C4-2B (cell line): Measurements from ENCODE around the gene ISL2.

Experiments
- H3K27ac ChIP-seq: fragments of 450-650 bp; 2 replicates; pipeline ENCODE4 v1.5.1; 2017
- ZFX ChIP-seq: fragments of 450-650 bp; IDR thresholded peaks from 2 replicates; pipeline ENCODE4 v1.6.1; 2017
- TF ChIP-seq, protein P1 (sequence below): fragments of 450-650 bp; conservative IDR thresholded peaks from 2 replicates; pipeline ENCODE4 v1.5.1; 2017; ENCODE audit warnings: mild to moderate bottlenecking

Gene ISL2

DNA sequence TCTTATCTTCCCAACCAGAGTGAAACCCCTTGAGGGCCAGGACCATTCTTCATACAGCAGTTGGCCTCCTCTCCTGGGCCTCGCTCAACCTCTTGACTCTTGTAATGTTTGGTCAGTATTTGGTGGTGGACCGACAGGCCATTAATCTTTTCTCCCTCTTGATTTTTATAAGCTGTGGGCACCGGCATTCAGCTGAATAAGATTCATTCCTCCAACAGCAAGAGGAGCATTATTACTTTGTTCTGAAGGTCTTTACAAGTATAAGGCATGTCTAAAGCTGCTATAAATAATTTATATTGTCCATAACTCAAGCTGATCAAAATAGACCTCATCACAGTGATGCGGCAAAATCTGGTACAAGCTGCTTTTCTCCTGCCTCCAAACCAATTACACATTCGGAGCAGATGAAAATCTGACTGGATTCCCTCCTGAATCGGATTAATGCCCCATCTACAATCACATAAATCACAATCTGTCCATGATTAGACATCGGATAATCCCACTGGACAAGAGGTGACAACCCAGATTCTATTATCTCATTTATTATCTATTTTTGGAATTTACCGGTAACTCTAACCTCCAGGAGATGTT is 8.4 kb upstream of the ISL2 start:
- TF ChIP-seq ZFX = no peak
- TF ChIP-seq, protein P1, sequence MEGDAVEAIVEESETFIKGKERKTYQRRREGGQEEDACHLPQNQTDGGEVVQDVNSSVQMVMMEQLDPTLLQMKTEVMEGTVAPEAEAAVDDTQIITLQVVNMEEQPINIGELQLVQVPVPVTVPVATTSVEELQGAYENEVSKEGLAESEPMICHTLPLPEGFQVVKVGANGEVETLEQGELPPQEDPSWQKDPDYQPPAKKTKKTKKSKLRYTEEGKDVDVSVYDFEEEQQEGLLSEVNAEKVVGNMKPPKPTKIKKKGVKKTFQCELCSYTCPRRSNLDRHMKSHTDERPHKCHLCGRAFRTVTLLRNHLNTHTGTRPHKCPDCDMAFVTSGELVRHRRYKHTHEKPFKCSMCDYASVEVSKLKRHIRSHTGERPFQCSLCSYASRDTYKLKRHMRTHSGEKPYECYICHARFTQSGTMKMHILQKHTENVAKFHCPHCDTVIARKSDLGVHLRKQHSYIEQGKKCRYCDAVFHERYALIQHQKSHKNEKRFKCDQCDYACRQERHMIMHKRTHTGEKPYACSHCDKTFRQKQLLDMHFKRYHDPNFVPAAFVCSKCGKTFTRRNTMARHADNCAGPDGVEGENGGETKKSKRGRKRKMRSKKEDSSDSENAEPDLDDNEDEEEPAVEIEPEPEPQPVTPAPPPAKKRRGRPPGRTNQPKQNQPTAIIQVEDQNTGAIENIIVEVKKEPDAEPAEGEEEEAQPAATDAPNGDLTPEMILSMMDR = no peak
- no peak overlapping the region for H3K27ac ChIP-seq

DNA sequence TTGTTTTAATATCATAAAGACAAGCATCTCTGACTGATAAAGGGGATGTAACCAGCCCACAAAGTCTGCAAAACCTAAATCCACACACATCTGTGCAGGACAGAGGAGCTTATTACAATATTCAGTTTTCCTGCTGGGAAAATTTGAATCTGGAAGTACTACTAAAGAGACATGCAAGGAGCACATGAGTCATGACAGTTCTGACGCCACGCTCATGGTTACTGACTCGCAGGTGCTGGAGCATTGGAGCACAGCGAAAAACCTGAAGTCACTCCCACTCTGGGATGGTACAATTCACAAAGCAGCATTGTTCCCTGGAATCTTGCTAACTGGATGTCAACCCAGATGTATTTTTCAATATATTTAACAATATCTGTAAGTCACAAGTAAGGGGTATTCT is 7.6 kb upstream of the ISL2 start:
- TF ChIP-seq, protein P1 = no peak
- no peak for TF ChIP-seq ZFX
- no peak overlapping the region for H3K27ac ChIP-seq

DNA sequence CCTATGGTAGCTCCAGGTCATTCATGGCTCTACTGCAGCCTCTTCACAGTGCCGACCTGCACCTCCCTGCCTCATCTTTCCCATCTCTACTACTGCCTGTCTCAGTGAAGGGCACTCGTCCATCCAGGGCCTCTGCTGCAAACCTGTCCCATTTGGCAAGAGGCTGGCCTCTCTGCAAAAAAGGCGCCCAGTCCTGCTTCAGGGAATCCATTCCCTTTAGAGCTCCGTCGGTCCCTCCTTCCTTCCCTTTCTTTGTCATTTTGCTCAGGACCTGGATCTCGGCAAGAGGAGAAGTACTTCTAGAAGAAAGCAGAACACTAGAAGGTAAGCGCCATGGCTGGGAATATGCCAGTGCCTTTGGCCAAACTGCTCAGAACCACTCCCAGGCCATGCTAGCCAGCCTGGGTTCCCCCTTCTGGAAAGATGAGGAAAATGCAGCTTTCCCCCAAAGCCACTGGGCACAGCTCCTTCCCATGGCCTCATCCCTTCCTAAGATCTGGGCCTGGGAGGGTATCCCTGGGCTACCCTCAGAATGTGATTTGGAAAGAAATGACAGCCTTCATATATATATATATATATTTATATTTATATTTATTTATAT is 6.4 kb upstream of the ISL2 start:
- no peak overlapping the region for H3K27ac ChIP-seq
- TF ChIP-seq ZFX = no peak
- TF ChIP-seq, protein P1 = peak; percentile 52; the same call in 1 of the 2 replicates

DNA sequence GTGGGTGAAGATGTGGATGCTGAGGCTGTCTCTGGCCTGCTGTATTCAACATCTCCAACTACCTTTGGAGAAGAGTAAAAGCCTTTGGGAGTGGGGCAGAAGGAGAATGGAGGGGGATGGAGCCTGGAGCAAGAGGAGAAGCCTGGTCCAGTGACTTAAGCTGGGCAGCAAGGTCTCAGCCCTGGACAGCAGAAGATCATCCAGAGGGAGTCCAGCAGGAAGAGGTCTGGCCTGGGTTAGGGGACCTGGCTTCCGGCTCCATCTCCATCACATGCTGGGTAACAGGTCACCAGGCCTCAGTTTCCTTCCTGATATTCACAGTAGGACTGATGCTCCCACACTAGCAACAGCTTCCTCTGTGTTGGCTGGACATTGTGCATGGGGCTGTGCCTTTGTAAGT is 3.8 kb upstream of the ISL2 start:
- no peak for TF ChIP-seq ZFX
- TF ChIP-seq, protein P1 = no peak
- no peak overlapping the region for H3K27ac ChIP-seq

DNA sequence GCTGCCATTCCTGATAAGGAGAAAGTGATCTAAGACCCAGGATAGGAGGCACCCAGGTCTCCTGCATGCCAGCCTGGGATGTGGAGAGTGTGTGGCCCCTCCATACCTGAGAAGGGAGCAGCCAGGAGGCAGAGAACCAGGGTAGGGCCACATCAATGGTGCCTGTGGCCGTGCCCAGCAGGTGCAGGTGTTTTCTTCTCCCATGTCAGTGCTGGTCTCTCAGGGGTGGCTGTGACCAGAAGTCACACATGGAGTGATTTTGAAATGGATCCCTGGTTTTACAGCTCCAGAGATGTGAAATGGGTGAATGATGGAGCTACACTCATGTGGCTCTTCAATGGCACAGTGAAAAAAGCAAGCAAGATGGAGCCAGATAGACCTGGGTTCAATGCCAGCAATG is 3.3 kb upstream of the ISL2 start:
- no peak overlapping the region for H3K27ac ChIP-seq
- no peak for TF ChIP-seq ZFX
- TF ChIP-seq, protein P1 = no peak

DNA sequence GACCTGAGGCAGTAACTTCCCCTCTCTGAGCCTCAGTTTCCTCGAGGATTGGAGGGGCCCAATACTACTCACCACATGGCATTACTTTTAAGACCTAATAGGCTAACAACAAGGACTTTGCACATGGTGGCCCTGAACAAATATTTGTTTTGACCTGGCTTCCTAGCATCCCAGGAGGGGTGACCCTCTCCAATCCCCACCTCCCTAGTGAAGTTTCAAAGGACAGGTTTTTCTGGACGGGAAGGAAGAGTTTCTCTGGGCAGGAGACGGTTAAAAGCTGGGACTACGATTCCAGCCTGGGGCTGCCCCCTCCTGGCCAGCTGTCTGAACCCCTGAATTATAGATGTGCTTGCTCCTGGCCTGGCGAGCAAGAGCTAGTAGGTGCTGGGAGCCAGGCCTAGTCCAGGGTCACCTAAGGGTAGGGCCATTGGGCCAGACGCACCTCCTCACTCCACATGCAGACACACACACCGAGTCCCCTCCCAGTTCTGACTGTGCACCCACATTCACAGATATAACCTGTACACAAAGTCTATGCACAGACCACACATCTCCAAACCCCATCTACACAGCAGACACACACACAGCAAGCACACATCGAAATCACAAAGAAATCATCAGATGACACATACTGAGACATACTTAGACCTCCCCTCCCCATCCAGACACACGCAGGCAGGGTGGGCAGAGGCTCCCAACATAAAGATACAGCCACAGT is 2.7 kb upstream of the ISL2 start:
- TF ChIP-seq, protein P1 = no peak
- no peak for TF ChIP-seq ZFX

DNA sequence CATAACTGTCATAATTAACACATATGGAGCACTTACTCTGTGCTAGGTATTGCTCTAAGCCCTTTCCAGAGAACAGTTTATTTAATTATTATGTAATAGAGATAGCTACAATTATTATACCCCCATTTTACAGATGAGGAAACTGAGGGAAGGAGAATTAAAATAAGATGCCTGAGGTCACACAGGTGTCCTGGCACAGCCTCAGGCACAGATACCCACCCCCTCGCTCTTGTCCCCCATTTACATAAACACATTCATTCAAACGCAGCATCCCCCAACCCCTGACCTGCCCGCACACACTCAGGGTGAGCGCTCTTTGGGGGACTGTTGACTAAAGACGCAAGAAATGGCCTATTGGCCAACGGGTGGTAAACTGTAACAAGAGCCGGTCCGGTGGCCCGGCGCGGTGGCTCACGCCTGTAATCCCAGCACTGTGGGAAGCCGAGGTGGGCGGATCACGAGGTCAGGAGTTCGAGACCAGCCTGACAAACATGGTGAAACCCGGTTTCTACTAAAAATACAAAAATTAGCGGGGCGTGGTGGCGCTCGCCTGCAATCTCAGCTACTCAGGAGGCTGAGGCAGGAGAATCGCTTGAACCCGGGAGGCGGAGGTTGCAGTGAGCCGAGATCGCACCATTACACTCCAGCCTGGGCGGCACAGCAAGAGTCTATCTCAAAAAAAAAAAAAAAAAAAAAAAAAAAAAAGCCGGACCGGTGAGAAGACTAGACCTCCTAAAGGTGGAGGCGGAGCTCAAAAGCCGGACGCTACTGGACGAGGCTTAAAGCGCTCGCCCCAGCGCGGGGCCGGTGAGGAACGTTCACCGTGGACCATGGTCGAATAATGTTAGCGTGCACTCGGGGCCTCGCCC is 1.9 kb upstream of the ISL2 start:
- peak overlapping the region; percentile 75; the same call in 1 of the 2 replicates for H3K27ac ChIP-seq
- TF ChIP-seq ZFX = no peak
- TF ChIP-seq, protein P1 = no peak

More for the DNA sequence above, 2.7 kb upstream of the ISL2 start:
- H3K27ac ChIP-seq = no peak overlapping the region
